ENCODE data around the gene IKZF2.

DNA sequence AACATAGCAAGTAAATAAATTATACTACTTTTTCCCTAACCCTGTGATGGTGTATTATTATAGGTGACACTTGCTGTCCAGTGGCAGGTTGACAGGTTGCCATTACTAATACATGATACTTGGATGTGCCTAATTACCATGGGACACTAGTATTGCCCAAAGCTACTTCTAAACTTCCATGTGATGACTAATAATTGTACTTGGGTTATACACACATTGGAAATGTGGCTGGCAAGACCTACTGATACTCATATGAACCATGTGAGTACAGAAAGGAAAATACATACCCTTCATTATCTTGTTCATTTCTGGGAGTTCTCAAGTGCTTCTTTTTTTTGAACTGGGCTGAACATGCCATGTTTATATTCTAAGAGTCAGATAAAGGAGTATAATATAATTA, 156.4 kb downstream of the IKZF2 start:
- TF ChIP-seq, protein P1, sequence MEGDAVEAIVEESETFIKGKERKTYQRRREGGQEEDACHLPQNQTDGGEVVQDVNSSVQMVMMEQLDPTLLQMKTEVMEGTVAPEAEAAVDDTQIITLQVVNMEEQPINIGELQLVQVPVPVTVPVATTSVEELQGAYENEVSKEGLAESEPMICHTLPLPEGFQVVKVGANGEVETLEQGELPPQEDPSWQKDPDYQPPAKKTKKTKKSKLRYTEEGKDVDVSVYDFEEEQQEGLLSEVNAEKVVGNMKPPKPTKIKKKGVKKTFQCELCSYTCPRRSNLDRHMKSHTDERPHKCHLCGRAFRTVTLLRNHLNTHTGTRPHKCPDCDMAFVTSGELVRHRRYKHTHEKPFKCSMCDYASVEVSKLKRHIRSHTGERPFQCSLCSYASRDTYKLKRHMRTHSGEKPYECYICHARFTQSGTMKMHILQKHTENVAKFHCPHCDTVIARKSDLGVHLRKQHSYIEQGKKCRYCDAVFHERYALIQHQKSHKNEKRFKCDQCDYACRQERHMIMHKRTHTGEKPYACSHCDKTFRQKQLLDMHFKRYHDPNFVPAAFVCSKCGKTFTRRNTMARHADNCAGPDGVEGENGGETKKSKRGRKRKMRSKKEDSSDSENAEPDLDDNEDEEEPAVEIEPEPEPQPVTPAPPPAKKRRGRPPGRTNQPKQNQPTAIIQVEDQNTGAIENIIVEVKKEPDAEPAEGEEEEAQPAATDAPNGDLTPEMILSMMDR (IDR thresholded peaks at IDR 0.05 in 2 of 3, conservative IDR thresholded peaks at IDR 0.05 in 1 of 3; ENCODE audit: borderline replicate concordance in 1 of 3, insufficient read depth in 1 of 3, low read depth in 2 of 3, low read length in 2 of 3), result no peak
- no peak for TF ChIP-seq ZNF274 (IDR thresholded peaks at IDR 0.05; ENCODE audit: low read depth, low read length)
- no peak for TF ChIP-seq RAD21 (IDR thresholded peaks at IDR 0.05; ENCODE audit: low read depth)
- TF ChIP-seq CBX3 (IDR thresholded peaks at IDR 0.05; ENCODE audit: low read depth), result no peak
- no peak for TF ChIP-seq EZH2 (IDR thresholded peaks at IDR 0.05)
- no peak for TF ChIP-seq JUND (IDR thresholded peaks at IDR 0.05)
- TF ChIP-seq MAX (IDR thresholded peaks at IDR 0.05), result no peak
- TF ChIP-seq POLR2A (IDR thresholded peaks at IDR 0.05; ENCODE audit: borderline replicate concordance, extremely low read depth, insufficient read depth, insufficient read length), result no peak
- TF ChIP-seq, protein P2, sequence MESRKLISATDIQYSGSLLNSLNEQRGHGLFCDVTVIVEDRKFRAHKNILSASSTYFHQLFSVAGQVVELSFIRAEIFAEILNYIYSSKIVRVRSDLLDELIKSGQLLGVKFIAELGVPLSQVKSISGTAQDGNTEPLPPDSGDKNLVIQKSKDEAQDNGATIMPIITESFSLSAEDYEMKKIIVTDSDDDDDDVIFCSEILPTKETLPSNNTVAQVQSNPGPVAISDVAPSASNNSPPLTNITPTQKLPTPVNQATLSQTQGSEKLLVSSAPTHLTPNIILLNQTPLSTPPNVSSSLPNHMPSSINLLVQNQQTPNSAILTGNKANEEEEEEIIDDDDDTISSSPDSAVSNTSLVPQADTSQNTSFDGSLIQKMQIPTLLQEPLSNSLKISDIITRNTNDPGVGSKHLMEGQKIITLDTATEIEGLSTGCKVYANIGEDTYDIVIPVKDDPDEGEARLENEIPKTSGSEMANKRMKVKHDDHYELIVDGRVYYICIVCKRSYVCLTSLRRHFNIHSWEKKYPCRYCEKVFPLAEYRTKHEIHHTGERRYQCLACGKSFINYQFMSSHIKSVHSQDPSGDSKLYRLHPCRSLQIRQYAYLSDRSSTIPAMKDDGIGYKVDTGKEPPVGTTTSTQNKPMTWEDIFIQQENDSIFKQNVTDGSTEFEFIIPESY (IDR thresholded peaks at IDR 0.05; ENCODE audit: extremely low read depth, insufficient replicate concordance, low read length), result no peak
- no peak for TF ChIP-seq SRF (IDR thresholded peaks at IDR 0.05; ENCODE audit: low read depth)
